Hematopoietic multipotent progenitor cell treated with erythropoietin and hydrocortisone succinate and interleukin-3 and kit ligand, for 4 days (in vitro differentiated cells): ENCODE measurements around the gene METAP1D.
"Not testable (repeated sequence)": the region's sequence is repeated elsewhere in the genome, so short reads cannot be mapped to it uniquely, and the experiment has no call there.

Experiments used
- DNase-seq: peaks from one replicate; pipeline ENCODE4 v3.0.0-alpha.2; 2015

The METAP1D gene

GRCh38 chr2:171999604-172000469, at the start of gene METAP1D:
TSS of gene METAP1D (plus strand) at chr2:171999953. CDS start at chr2:171999970, 17 bp downstream.
- peak; percentile 97 for DNase-seq

- DNase-seq: no peak
Observed at GRCh38 chr2:171952276-171952675, 47.5 kb upstream of the METAP1D start.

- DNase-seq: no peak
Observed at GRCh38 chr2:171952748-171953147, 47.0 kb upstream of the METAP1D start.

GRCh38 chr2:171956135-171956825, 43.5 kb upstream of the METAP1D start:
- peak; percentile 69 for DNase-seq

GRCh38 chr2:171957061-171957460, 42.7 kb upstream of the METAP1D start:
- DNase-seq: peak; percentile 51

- peak; percentile 62 for DNase-seq
Observed at GRCh38 chr2:171958475-171958874, 41.3 kb upstream of the METAP1D start.

- no peak for DNase-seq
Observed at GRCh38 chr2:171959998-171960397, 39.8 kb upstream of the METAP1D start.

- no peak for DNase-seq
Observed at GRCh38 chr2:171960570-171960969, 39.2 kb upstream of the METAP1D start.

- DNase-seq: no peak
Observed at GRCh38 chr2:171963198-171963597, 36.6 kb upstream of the METAP1D start.

- no peak for DNase-seq
Observed at GRCh38 chr2:171964308-171964707, 35.4 kb upstream of the METAP1D start.

- no peak for DNase-seq
Observed at GRCh38 chr2:171965238-171965637, 34.5 kb upstream of the METAP1D start.

GRCh38 chr2:171965661-171966060, 34.1 kb upstream of the METAP1D start:
- DNase-seq: no peak

- DNase-seq: no peak
Observed at GRCh38 chr2:171966235-171966634, 33.5 kb upstream of the METAP1D start.

- DNase-seq: no peak
Observed at GRCh38 chr2:171966688-171967087, 33.1 kb upstream of the METAP1D start.

GRCh38 chr2:171968509-171968908, 31.2 kb upstream of the METAP1D start:
- DNase-seq: no peak

- no peak for DNase-seq
Observed at GRCh38 chr2:171972329-171972982, 27.3 kb upstream of the METAP1D start.

GRCh38 chr2:171979103-171979502, 20.6 kb upstream of the METAP1D start:
- no peak for DNase-seq

GRCh38 chr2:171983924-171984323, 15.8 kb upstream of the METAP1D start:
- not testable (repeated sequence) for DNase-seq

GRCh38 chr2:171985076-171985475, 14.7 kb upstream of the METAP1D start:
- DNase-seq: no peak

- DNase-seq: no peak
Observed at GRCh38 chr2:171986778-171987177, 13.0 kb upstream of the METAP1D start.

- no peak for DNase-seq
Observed at GRCh38 chr2:171991027-171991426, 8.7 kb upstream of the METAP1D start.

- no peak for DNase-seq
Observed at GRCh38 chr2:171995586-171995985, 4.2 kb upstream of the METAP1D start.

- DNase-seq: no peak
Observed at GRCh38 chr2:171996021-171996420, 3.7 kb upstream of the METAP1D start.

GRCh38 chr2:171997031-171997430, 2.7 kb upstream of the METAP1D start:
- not testable (repeated sequence) for DNase-seq
